Neural progenitor cell (in vitro differentiated cells): ENCODE measurements around the gene ISG15. TPM values are rescaled to one million over a fixed set of nuclear protein-coding genes. Genes with fewer than 3 reads are reported as not detected.

ENCODE experiments used
- DNase-seq: peaks from one replicate; pipeline ENCODE4 v3.0.0-alpha.2; 2016; ENCODE audit warnings: low spot score
- H2AFZ ChIP-seq: fragments of 200-600 bp; sonication (generic); replicated peaks from 2 replicates; pipeline ENCODE4 v1.6.1; 2016; ENCODE audit warnings: antibody characterized with exemption
- H3F3A ChIP-seq: fragments of 200-600 bp; sonication (generic); 2 replicates; pipeline ENCODE4 v1.6.1; 2016; ENCODE audit warnings: antibody characterized with exemption, low read depth
- H3K27ac ChIP-seq: fragments of 200-600 bp; sonication (generic); 2 replicates; pipeline ENCODE4 v1.5.1; 2016; ENCODE audit warnings: mild to moderate bottlenecking
- H3K27me3 ChIP-seq: fragments of 200-600 bp; sonication (generic); 2 replicates; pipeline ENCODE4 v1.6.1; 2016; ENCODE audit warnings: mild to moderate bottlenecking, moderate library complexity
- H3K36me3 ChIP-seq: fragments of 200-600 bp; sonication (generic); 2 replicates; pipeline ENCODE4 v1.5.1; 2016
- H3K4me1 ChIP-seq: fragments of 200-600 bp; sonication (generic); 2 replicates; pipeline ENCODE4 v1.6.1; 2016; ENCODE audit warnings: mixed run types
- H3K4me2 ChIP-seq: fragments of 200-600 bp; sonication (generic); 2 replicates; pipeline ENCODE4 v1.6.1; 2016
- H3K4me3 ChIP-seq: fragments of 200-600 bp; sonication (generic); 2 replicates; pipeline ENCODE4 v1.5.1; 2016
- H3K79me2 ChIP-seq: fragments of 200-600 bp; sonication (generic); 2 replicates; pipeline ENCODE4 v1.6.1; 2016; ENCODE audit warnings: low read depth
- H3K9ac ChIP-seq: fragments of 200-600 bp; sonication (generic); 2 replicates; pipeline ENCODE4 v1.6.1; 2016
- H3K9me3 ChIP-seq: fragments of 200-600 bp; sonication (generic); 2 replicates; pipeline ENCODE4 v1.5.1; 2016; ENCODE audit warnings: low read depth
- H4K20me1 ChIP-seq: fragments of 200-600 bp; sonication (generic); 2 replicates; pipeline ENCODE4 v1.6.1; 2016; ENCODE audit warnings: low read depth
- H3K27ac Mint-ChIP-seq: 3 replicates; pipeline ENCODE4 v1.8.0; 2021; ENCODE audit warnings: mixed read lengths
- H3K27me3 Mint-ChIP-seq: 2 replicates; pipeline ENCODE4 v1.8.0; 2022; ENCODE audit warnings: low read depth, mild to moderate bottlenecking, inconsistent platforms, moderate library complexity, mixed read lengths; ENCODE audit not compliant: insufficient read depth
- H3K36me3 Mint-ChIP-seq: 3 replicates; pipeline ENCODE4 v1.8.0; 2021; ENCODE audit warnings: mixed read lengths
- H3K4me1 Mint-ChIP-seq: 3 replicates; pipeline ENCODE4 v1.8.0; 2021; ENCODE audit warnings: mixed read lengths
- H3K4me3 Mint-ChIP-seq: 3 replicates; pipeline ENCODE4 v1.8.0; 2021; ENCODE audit warnings: mild to moderate bottlenecking, moderate library complexity, mixed read lengths
- H3K9me3 Mint-ChIP-seq: 3 replicates; pipeline ENCODE4 v1.8.0; 2020; ENCODE audit warnings: mixed read lengths
- CTCF ChIP-seq: fragments of 200-600 bp; sonication (generic); IDR thresholded peaks from 2 replicates; pipeline ENCODE4 v1.5.1; 2017; ENCODE audit warnings: antibody characterized with exemption, mild to moderate bottlenecking
- EZH2 ChIP-seq: fragments of 200-600 bp; sonication (generic); IDR thresholded peaks from 2 replicates; pipeline ENCODE4 v1.6.1; 2017; ENCODE audit warnings: antibody characterized with exemption, mild to moderate bottlenecking, moderate library complexity
- EZH2phosphoT487 ChIP-seq: fragments of 200-600 bp; sonication (generic); IDR thresholded peaks from 2 replicates; pipeline ENCODE4 v1.6.1; 2017; ENCODE audit warnings: antibody characterized with exemption
- total RNA-seq: library from RNA; depleted of rRNA; stranded (reverse); fragments of >200 nt; gene quantifications from 2 replicates; pipeline ENCODE4 v1.2.3, GENCODE V29; 2015; ENCODE audit warnings: low replicate concordance

ISG15 gene
- total RNA-seq, 1 donor from 2014 or later = 22.4 TPM

DNA sequence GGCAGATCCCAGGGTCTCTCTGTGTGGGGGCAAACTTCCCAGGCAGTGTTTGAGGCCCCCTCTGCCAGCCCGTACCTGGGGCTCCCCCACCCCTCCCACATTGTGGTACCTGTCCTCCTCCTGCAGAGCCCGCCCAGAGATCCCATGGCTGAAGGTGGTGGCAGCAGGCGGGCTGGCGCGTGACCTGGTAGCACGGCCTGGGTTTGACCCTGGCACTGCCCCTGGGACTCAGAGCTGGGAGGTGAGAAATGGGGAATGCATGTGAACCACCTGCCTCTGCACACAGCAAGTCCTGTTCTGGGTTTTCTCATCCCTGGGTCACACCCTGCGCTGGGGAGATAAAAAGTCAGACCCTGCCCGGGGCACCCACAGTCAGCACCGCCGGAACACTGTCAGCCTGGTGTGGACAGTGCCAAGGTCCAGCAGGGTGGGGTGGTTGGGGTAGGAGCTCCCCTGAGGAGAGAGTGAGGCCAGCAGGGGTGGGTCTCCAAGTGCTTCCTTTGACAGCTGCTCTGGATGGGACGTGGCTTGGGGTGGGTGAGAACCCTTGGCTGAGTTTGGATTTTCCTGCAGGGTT is 18.4 kb downstream of the ISG15 start:
- Histone ChIP-seq H3K4me3 (no peak overlapping the region), H3K9ac (no peak overlapping the region), H2AFZ (no peak overlapping the region), H3K27ac (no peak overlapping the region), H4K20me1 (peaks cover 60% of the 10 kb centered on the region), H3K79me2 (peaks cover 8% of the 10 kb centered on the region), H3K4me2 (peak overlapping the region; percentile 67), H3K4me1 (peaks cover 16% of the 10 kb centered on the region), H3K27me3 (peaks cover 14% of the 10 kb centered on the region), H3K36me3 (no peaks in the 10 kb centered on the region), H3F3A (peaks cover 25% of the 10 kb centered on the region), H3K9me3 (no peaks in the 10 kb centered on the region)
- peaks cover 13% of the 10 kb centered on the region for H3K4me1 Mint-ChIP-seq
- no peak for DNase-seq
- peaks cover 7% of the 10 kb centered on the region for H3K27me3 Mint-ChIP-seq
- H3K9me3 Mint-ChIP-seq = peaks cover 2% of the 10 kb centered on the region
- H3K27ac Mint-ChIP-seq = no peak overlapping the region
- peaks cover 3% of the 10 kb centered on the region for H3K36me3 Mint-ChIP-seq
- TF ChIP-seq CTCF (no peak), EZH2 (no peak), EZH2phosphoT487 (no peak)
- H3K4me3 Mint-ChIP-seq = peak overlapping the region; percentile 75

- no peaks in the 10 kb centered on the region for H3K36me3 ChIP-seq
- H3K27ac ChIP-seq = no peak overlapping the region
- peaks cover 16% of the 10 kb centered on the region for H3K4me1 ChIP-seq
- Mint-ChIP-seq H3K9me3 (peaks cover 2% of the 10 kb centered on the region), H3K36me3 (peaks cover 3% of the 10 kb centered on the region), H3K4me3 (peak overlapping the region; percentile 75), H3K27ac (peak overlapping the region; percentile 58), H3K4me1 (peaks cover 11% of the 10 kb centered on the region), H3K27me3 (peaks cover 7% of the 10 kb centered on the region)
- H3K9me3 ChIP-seq = no peaks in the 10 kb centered on the region
- peaks cover 60% of the 10 kb centered on the region for H4K20me1 ChIP-seq
- peaks cover 14% of the 10 kb centered on the region for H3K27me3 ChIP-seq
- H2AFZ ChIP-seq = no peak overlapping the region
- H3K79me2 ChIP-seq = peaks cover 8% of the 10 kb centered on the region
- H3K9ac ChIP-seq = no peak overlapping the region
- H3K4me3 ChIP-seq = peak overlapping the region; percentile 58
- TF ChIP-seq EZH2phosphoT487 (no peak), EZH2 (no peak), CTCF (no peak)
- peaks cover 25% of the 10 kb centered on the region for H3F3A ChIP-seq
- H3K4me2 ChIP-seq = peak overlapping the region; percentile 87
- peak; percentile 68 for DNase-seq
Observed at GRCh38 chr1:1032424-1032823, 19.1 kb downstream of the ISG15 start.

DNA sequence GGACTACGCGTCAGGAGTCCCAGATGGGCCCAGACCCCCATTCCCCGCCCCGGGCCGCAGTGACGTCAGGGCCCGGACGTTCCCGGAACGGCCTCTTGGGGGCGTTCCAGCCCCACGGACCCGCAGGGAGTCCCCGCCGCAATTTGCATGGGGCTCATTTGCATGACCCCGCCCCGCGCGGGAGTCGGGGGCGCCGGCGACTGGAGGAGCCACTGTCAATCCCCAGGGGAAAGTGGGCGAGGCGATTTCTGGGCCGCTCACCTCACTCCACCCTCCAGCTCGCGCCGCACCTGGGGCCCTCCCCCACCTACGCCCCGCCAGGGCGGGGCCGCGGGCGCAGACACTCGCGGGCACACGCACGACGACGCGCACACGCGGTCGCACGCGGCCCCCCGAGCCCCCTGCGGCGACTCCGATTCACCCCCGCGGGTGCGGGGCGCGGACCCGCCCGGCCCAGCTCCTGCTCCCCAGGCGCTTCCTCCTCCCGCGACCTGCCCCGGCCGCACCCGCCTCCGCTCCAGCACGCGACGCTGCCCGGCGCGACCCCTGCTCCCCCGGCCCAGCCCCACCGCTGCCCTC is 19.8 kb downstream of the ISG15 start:
- peaks cover 63% of the 10 kb centered on the region for H4K20me1 ChIP-seq
- H3K36me3 ChIP-seq = no peaks in the 10 kb centered on the region
- peaks cover 8% of the 10 kb centered on the region for H3K79me2 ChIP-seq
- Mint-ChIP-seq H3K4me1 (peaks cover 11% of the 10 kb centered on the region), H3K4me3 (peak overlapping the region; percentile 71), H3K9me3 (peaks cover 2% of the 10 kb centered on the region), H3K27me3 (peaks cover 7% of the 10 kb centered on the region), H3K27ac (no peak overlapping the region), H3K36me3 (peaks cover 3% of the 10 kb centered on the region)
- peaks cover 25% of the 10 kb centered on the region for H3F3A ChIP-seq
- peaks cover 17% of the 10 kb centered on the region for H3K27me3 ChIP-seq
- peak; percentile 98 for DNase-seq
- no peak overlapping the region for H3K27ac ChIP-seq
- no peaks in the 10 kb centered on the region for H3K9me3 ChIP-seq
- H2AFZ ChIP-seq = no peak overlapping the region
- H3K4me1 ChIP-seq = peaks cover 16% of the 10 kb centered on the region
- H3K4me3 ChIP-seq = peak overlapping the region; percentile 58
- TF ChIP-seq EZH2phosphoT487 = no peak
- peak; percentile 77 for TF ChIP-seq CTCF
- no peak overlapping the region for H3K9ac ChIP-seq
- peak overlapping the region; percentile 87 for H3K4me2 ChIP-seq
